Measurements from ENCODE around the gene STK11IP. TPM values are rescaled to one million over a fixed set of nuclear protein-coding genes. Genes with fewer than 3 reads are reported as not detected.
A peak's percentile ranks its signal among the peaks of the same experiment; 100 is the strongest.

The STK11IP gene
- total RNA-seq, 4 donors from 2014 or later = 8.9 to 24.2 (median 14.3) TPM

DNA sequence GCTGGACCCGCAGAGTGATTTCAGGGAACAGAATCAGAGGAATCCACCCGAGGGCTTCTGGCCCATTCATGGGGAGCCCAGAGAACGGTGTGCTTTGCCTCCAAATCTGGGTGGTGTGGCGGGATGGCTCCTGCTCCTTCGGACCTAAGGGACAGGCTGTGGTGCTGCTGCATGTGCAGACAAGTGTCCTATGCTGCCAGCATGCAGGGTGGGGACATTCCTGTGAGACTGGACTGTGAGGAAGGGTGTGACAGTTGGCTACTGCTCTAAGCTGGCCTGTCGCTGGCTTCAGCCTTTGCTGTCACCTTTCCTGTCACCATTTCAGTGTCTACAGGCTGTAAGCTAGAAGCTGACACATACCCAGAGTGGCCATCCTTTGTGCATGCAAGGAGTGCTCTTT, 26.9 kb downstream of the STK11IP start:
- no peaks in the 10 kb centered on the region for H3K36me3 ChIP-seq
- TF ChIP-seq, protein P1, sequence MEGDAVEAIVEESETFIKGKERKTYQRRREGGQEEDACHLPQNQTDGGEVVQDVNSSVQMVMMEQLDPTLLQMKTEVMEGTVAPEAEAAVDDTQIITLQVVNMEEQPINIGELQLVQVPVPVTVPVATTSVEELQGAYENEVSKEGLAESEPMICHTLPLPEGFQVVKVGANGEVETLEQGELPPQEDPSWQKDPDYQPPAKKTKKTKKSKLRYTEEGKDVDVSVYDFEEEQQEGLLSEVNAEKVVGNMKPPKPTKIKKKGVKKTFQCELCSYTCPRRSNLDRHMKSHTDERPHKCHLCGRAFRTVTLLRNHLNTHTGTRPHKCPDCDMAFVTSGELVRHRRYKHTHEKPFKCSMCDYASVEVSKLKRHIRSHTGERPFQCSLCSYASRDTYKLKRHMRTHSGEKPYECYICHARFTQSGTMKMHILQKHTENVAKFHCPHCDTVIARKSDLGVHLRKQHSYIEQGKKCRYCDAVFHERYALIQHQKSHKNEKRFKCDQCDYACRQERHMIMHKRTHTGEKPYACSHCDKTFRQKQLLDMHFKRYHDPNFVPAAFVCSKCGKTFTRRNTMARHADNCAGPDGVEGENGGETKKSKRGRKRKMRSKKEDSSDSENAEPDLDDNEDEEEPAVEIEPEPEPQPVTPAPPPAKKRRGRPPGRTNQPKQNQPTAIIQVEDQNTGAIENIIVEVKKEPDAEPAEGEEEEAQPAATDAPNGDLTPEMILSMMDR (IDR thresholded peaks at IDR 0.05) = no peak
- TF ChIP-seq POLR2A (IDR thresholded peaks at IDR 0.05; ENCODE audit: low read depth) (no peak), POLR2AphosphoS5 (IDR thresholded peaks at IDR 0.05) (no peak), EP300 (IDR thresholded peaks at IDR 0.05) (no peak)
- peaks cover 0 to 21% (median 18%) of the 10 kb centered on the region in 4 donors for H3K4me1 ChIP-seq
- intact Hi-C loops (cut with DNase I) = no loop called here
- WGBS = 96% methylated on average over 4 of the region's 6 CpGs
- H3K9me3 ChIP-seq = no peaks in the 10 kb centered on the region
- H3K27ac ChIP-seq (replicated peaks in 1 of 4) = no peak overlapping the region
- no peak for DNase-seq (ENCODE audit: extremely low spot score)
- peaks cover 0 to 16% (median 0%) of the 10 kb centered on the region in 4 donors for H3K27me3 ChIP-seq
- no peak overlapping the region for H3K4me3 ChIP-seq

DNA sequence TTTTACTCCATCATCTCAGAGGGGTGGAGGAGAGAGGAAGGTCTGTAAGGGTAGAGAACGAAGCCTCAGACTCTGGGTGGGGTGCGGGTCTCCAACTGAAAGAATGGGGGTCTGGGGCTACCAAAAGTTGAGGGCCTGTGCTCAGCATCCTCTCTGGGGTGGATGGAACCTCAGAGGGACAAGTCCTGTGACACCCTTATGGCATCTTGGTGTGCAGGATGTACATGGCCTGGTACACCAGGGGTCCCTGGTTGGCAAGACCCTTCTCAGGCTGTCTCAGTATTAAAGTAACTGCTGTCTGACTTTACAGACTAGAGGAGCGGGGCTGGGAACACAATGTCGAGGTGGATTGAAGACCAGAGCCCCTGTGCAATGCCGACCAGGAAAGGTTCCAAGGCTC, 27.5 kb downstream of the STK11IP start:
- intact Hi-C loops (cut with DNase I) = no loop called here
- no peaks in the 10 kb centered on the region for H3K9me3 ChIP-seq
- no peak for TF ChIP-seq EP300 (IDR thresholded peaks at IDR 0.05)
- TF ChIP-seq POLR2AphosphoS5 (IDR thresholded peaks at IDR 0.05) = no peak
- TF ChIP-seq, protein P1 (IDR thresholded peaks at IDR 0.05) = no peak
- TF ChIP-seq POLR2A (IDR thresholded peaks at IDR 0.05; ENCODE audit: low read depth) = no peak
- H3K27ac ChIP-seq (replicated peaks in 1 of 4) = no peak overlapping the region
- H3K4me1 ChIP-seq = peaks cover 0 to 21% (median 18%) of the 10 kb centered on the region in 4 donors
- WGBS = 95% methylated on average over 5 of the region's 5 CpGs
- H3K4me3 ChIP-seq = no peak overlapping the region
- no peaks in the 10 kb centered on the region for H3K36me3 ChIP-seq
- peaks cover 0 to 16% (median 0%) of the 10 kb centered on the region in 4 donors for H3K27me3 ChIP-seq
- DNase-seq (ENCODE audit: extremely low spot score) = no peak

DNA sequence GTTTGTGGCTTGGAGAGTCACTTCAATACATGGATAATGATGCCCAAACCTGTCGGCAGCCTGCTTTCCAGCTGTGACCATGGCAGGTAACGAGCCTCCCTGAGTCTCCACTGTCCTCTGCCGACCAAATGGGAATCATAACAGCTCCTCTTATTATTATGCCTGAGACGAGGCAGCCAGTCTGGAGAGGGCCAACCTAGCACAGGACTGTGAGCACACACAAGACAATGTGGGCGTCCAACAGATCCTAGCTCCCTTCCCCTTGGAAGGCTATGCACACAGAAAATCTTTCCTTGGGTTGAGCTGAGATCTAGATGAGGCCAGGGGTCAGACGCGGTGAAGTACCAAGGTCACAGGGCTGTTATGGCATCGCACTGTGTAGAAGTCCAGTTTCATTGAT, 28.9 kb downstream of the STK11IP start:
- Histone ChIP-seq H3K27ac (replicated peaks in 1 of 4) (peak overlapping the region in 2 of 4 donors; percentile 63 to 69), H3K36me3 (no peaks in the 10 kb centered on the region), H3K4me1 (peaks cover 0 to 21% (median 18%) of the 10 kb centered on the region in 4 donors), H3K4me3 (no peak overlapping the region), H3K27me3 (peaks cover 0 to 16% (median 0%) of the 10 kb centered on the region in 4 donors), H3K9me3 (no peaks in the 10 kb centered on the region)
- DNase-seq (ENCODE audit: extremely low spot score) = no peak
- TF ChIP-seq POLR2A (IDR thresholded peaks at IDR 0.05; ENCODE audit: low read depth) (no peak), EP300 (IDR thresholded peaks at IDR 0.05) (no peak), POLR2AphosphoS5 (IDR thresholded peaks at IDR 0.05) (no peak)
- TF ChIP-seq, protein P1 (IDR thresholded peaks at IDR 0.05) = no peak
- intact Hi-C loops (cut with DNase I) = no loop called here
- WGBS = 90% methylated on average over 6 of the region's 8 CpGs

DNA sequence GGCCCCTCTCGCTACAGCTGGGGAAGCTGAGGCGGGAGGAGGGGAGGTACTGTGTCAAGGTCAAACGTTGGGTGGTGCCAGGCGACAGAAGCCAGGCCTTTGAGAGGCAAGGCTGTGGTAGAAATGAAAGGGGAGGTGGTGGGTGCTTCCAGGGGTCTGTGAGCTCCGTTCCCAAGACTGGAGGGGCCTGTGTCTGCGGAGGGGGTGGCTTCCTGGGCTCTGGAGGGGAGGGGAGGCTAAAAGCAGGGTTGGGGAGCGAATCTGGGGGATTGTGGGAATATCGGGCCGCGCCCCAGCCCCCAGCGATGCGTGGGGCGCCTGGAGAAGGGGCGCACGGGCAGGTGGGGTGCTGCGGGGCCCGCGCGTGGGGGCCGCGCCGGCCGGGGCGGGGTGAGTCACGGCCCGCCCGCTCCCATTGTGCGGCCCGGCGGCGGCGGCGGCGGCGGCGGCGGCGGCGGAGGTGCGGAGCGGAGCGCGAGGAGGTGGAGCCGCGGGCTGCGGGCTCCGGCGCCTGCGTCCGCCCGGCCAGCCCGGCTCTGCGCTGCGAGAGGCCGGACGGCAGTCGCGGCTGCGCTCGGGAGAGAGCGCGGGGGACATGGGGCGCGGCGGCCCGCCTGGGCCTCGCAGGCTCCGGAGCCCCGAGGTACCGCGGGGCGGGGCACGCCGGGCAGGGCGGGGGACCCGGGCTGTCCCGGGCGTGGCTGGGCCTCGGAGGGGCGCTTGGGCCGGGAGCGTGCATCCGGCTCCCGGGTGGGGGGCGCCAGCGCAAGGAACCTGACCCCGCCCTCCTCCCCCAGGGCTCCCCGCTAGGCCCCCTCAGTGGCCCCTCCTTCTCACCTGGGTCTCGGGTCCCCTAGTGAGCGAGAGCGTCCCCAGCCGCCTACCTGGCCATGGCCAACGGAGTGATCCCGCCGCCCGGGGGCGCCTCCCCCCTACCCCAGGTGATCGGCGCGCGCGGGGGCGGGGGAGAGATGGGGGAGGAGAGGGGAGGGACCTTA, 29.7 kb downstream of the STK11IP start, which contains the start of gene SLC4A3:
Gene SLC4A3, plus strand, starts transcription at position 528 of the 998 bp plus-strand sequence. Its CDS starts 363 bp downstream, at position 891.
- Histone ChIP-seq H3K27me3 (peaks cover 0 to 16% (median 0%) of the 10 kb centered on the region in 4 donors), H3K4me3 (peak within 1 kb of the TSS; percentile 69 to 80 (median 72)), H3K36me3 (peaks cover 0 to 8% (median 3%) of the 10 kb centered on the region in 4 donors), H3K4me1 (peaks cover 0 to 21% (median 18%) of the 10 kb centered on the region in 4 donors), H3K9me3 (no peaks in the 10 kb centered on the region), H3K27ac (replicated peaks in 1 of 4) (peak within 1 kb of the TSS; percentile 27 to 69 (median 65))
- DNase-seq (ENCODE audit: extremely low spot score) = no peak
- intact Hi-C loops (cut with DNase I) = no loop called here
- TF ChIP-seq, protein P1 (IDR thresholded peaks at IDR 0.05) = no peak
- TF ChIP-seq POLR2A (IDR thresholded peaks at IDR 0.05; ENCODE audit: low read depth) = no peak
- TF ChIP-seq POLR2AphosphoS5 (IDR thresholded peaks at IDR 0.05) = no peak
- no peak for TF ChIP-seq EP300 (IDR thresholded peaks at IDR 0.05)
- WGBS = 12% methylated on average over 19 of the region's 103 CpGs
